Measurements from ENCODE around the gene EIF5B.
"Not testable (repeated sequence)": the region's sequence is repeated elsewhere in the genome, so short reads cannot be mapped to it uniquely, and the experiment has no call there.

EIF5B gene, protein sequence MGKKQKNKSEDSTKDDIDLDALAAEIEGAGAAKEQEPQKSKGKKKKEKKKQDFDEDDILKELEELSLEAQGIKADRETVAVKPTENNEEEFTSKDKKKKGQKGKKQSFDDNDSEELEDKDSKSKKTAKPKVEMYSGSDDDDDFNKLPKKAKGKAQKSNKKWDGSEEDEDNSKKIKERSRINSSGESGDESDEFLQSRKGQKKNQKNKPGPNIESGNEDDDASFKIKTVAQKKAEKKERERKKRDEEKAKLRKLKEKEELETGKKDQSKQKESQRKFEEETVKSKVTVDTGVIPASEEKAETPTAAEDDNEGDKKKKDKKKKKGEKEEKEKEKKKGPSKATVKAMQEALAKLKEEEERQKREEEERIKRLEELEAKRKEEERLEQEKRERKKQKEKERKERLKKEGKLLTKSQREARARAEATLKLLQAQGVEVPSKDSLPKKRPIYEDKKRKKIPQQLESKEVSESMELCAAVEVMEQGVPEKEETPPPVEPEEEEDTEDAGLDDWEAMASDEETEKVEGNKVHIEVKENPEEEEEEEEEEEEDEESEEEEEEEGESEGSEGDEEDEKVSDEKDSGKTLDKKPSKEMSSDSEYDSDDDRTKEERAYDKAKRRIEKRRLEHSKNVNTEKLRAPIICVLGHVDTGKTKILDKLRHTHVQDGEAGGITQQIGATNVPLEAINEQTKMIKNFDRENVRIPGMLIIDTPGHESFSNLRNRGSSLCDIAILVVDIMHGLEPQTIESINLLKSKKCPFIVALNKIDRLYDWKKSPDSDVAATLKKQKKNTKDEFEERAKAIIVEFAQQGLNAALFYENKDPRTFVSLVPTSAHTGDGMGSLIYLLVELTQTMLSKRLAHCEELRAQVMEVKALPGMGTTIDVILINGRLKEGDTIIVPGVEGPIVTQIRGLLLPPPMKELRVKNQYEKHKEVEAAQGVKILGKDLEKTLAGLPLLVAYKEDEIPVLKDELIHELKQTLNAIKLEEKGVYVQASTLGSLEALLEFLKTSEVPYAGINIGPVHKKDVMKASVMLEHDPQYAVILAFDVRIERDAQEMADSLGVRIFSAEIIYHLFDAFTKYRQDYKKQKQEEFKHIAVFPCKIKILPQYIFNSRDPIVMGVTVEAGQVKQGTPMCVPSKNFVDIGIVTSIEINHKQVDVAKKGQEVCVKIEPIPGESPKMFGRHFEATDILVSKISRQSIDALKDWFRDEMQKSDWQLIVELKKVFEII

DNA sequence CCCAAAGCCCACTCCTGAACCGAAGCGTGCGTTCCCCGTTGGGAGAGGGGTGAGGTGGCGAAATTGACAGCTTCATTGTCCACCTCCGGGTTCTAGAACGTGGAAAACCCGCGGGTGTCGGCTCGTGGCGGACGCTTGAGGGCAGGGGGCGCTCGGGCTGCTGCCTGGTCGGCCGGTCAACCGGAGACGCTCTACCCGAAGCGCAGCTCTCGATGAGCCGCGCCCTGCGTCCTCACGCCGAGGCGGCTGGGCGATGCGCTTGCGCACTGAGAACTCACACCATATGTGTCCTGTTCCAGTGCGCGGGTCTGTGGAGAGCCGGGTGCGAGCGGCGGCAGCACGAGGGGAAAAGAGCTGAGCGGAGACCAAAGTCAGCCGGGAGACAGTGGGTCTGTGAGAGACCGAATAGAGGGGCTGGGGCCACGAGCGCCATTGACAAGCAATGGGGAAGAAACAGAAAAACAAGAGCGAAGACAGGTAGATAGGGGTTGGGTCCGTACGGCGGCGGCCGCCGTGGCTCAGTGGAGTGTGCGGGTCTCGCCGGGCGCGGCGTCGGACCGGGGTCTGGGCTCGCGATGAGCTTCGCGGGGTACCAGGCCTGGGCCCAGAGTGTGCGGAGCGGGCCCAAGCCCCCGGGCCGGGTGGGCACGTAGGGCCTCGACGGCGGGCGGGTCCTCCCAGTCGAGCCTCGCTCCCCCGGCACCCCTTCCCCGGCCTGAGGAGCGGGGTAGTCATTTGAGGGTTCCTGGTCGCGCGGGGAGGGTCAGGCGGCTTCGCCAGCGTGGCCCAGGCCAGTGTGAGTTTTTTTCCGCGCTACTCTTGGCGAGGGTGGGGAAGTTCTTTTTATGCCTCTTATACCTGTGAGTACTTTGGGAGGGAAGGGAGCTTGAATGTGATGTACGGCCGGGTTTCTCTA is at the start of gene EIF5B:
Gene EIF5B (plus strand): TSS at position 277 of the 916 bp plus-strand sequence. CDS start 166 bp downstream, at position 443.
- DNase-seq (ENCODE audit: low read depth in 3 of 3), result peak; percentile 87 to 92 (median 91)

DNA sequence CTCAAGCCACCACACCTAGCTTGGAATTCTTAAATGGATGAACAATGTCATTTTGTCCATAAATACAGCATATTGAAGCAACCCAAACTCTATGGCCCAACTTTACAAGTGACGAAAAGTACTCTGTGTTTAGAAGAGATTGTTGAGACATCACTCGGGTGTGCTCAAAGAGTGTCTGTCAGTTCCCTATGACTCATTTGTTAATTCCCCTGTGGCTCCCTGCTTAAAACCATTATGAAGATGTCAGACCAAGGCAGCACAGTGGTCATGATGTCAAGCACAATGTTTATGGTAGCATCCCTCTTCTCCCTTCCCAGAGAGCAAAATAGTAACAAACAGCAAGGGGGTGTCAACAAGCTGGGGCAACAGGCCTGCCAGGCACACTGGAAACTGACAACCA is 39.2 kb upstream of the EIF5B start:
- no peak for DNase-seq (ENCODE audit: low read depth in 3 of 3)

DNA sequence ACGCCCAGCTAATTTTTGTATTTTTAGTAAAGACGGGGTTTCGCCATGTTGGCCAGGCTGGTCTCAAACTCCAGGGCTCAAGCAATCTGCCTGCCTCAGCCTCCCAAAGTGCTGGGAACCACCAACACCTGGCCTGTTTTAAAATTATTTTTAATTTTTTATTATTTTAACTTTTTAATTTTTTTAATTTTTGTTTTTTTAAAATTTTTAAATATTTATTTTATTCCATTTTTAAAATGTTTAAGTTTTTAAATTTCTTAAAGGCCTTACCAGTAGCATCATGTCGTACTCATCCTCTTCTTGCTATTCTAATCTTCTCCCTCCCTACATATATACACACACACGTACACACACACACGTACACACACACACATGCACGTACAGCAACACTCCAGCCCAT is 37.6 kb upstream of the EIF5B start:
- no peak for DNase-seq (ENCODE audit: low read depth in 3 of 3)

DNA sequence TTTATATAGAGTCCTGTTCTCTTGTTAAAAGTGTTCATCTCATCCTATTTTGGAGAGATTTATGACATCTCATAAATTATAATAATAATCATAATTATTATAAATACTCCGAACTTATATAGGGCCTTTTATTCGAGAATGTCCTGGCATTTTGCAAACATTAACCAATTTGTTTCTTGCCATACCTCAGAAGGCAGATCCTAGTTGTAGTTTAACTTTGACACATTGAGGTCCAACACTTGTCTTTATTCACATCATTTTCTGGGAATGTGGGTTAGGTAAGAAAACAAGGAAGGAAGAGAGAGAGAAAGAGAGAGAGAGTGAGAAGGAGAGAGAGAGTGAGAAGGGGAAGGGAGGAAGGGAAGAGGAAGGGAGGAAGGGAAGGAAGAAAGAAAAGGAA is 36.1 kb upstream of the EIF5B start, which contains the start of gene LYG1:
Gene LYG1 (minus strand): TSS at position 101 of the 400 bp plus-strand sequence. CDS start 5,527 bp downstream, outside the sequence.
- not testable (repeated sequence) for DNase-seq (ENCODE audit: low read depth in 3 of 3)

DNA sequence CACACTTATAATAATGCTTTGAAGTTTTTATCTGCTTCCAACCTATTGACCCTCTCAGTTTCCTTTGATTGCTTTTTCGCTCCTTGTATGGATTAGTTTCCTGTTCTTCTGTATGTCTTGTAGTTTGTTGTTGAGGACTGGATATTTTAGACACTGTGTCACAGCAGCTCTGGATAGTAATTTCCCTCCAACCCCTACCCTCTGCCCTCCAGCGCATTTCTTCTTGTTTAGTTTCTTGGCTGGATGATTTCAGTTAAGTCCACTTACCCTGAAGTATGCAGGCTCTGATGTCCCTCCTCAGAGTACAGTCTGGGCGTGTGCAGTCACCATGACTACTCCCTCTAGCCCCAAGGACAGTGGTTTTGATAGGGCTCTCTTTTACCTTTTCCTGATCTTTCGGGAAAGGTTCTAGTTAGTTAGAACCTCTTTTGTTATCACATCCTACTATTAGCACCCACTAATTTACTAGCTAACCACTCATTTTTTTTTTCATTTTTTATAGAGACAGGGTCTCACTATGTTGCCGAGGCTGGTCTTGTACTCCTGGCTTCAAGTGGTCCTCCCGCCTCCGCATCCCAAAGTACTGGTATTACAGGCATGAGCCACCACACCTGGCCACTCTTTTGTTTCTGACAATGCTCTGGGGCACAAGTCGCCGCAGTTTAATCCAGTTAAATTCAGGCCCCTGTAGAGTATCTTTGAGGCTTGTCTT is 19.9 kb upstream of the EIF5B start:
- DNase-seq (ENCODE audit: low read depth in 3 of 3), result no peak

DNA sequence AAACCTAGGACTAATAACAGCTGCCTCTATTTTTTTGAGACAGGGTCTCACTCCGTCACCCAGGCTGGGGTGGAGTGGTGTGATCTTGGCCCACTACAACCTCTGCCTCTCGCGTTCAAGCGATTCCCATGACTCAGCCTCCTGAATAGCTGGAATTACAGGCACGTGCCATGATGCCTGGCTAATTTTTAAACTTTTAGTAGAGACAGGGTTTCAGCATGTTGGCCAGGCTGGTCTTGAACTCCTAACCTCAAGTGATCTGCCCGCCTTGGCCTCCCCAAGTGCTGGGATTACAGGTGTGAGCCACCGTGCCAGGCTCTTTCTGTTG is 19.4 kb upstream of the EIF5B start:
- DNase-seq (ENCODE audit: low read depth in 3 of 3), result not testable (repeated sequence)

DNA sequence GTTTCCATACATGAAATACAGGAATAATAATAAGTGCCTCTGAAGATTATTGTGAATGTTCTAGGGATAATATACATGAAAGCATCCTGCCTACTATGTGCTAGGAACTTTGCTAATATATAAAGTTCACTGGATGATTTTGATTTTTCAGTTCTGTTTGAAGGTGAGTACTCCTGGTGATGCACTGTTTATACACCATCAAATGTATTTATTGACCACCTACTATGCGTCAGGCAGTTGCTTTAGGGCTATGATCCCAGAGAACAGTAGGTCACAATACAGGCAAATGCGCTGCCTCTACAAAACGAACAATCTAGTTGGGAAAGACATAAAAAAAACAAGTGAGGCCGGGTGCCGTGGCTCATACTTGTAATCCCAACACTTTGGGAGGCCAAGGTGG is 11.8 kb upstream of the EIF5B start:
- DNase-seq (ENCODE audit: low read depth in 3 of 3), result no peak

DNA sequence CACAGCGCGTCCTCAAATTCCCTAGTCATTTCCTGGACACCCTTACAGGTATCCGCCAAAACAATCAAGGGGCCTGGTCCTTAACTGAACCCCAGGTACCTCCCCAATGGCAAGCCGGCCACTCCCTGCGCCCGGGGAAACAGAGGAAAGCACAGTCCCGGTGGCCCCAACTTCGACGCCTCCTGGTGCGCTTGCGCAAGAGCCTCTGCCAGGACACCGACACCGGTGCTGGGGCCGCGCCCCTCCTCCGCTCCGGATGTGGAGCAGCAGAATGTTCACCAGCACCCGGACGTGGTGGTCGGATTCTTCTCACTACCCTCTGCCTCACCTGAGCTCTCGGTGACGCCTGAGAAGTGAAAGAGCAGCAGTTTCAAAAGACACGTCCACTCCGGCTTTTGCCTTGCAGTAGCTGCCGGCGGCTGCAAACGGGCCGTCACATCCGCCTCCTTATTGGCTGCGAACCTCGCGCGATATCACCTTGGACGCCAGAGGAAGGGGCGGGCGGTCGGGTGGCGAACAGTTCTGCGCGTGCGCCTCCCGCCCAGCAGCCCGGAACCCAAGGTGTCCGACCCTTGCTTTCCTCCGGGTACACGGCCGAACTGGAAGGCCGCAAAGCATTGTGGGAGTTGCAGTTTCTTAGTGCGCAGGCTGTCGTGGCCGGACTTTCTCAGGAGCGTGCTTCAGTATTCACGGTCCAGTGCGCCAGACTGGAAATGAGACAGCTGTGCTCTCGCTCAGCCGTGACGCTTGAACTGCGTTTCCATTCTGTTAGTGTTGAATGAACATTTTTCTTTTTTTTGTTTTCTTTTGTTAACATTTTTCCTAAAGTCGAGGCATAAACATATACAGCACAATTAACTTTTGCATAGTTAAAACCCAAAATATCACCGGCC is 1.0 kb upstream of the EIF5B start, which contains the start of gene TXNDC9:
Gene TXNDC9 (minus strand): TSS at position 423 of the 893 bp plus-strand sequence. CDS start 3,123 bp downstream, outside the sequence.
- DNase-seq (ENCODE audit: low read depth in 3 of 3), result peak; percentile 95 to 97 (median 97)

DNA sequence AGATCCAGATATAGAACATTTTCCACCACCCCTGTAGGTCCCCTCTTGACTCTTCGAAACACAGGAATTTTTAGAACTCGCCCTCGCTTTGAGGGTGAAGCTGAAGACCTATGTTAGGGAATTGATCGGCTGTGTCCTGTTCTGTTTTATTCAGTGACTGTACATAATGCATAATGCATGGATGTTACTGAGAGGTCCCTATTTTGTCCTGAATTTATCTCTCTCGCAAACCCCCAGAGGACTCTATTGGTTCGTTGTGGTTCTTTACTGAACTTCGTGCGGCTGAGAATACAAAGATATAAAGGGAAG is 431 bp upstream of the EIF5B start:
- DNase-seq (ENCODE audit: low read depth in 3 of 3), result no peak

DNA sequence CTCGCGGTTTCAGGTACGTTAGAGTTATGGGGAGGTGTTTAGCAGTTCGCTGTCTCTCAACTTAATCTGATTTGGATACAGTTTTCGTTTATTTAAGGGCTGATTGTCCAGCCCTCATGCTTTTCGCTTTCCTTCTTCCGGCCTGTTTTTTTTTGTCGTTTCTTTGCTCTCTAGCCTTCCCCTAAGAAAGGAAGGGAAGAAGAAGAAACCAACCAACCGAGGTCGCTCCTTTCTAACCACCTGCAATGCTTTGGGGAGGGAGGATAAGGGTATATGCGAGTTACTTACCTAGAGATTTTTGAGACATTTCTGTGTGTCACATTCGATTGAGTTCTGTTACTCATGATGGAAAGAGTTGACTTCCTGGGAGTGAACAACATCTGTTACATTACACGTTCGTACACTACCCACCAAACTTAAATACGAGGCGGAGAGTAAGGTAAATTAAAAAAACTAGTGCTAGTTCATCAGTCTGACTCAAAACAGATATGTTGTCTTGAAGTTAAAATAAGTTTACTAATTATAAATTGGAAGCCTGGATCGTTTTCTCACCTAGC is 918 bp downstream of the EIF5B start:
- DNase-seq (ENCODE audit: low read depth in 3 of 3), result no peak

DNA sequence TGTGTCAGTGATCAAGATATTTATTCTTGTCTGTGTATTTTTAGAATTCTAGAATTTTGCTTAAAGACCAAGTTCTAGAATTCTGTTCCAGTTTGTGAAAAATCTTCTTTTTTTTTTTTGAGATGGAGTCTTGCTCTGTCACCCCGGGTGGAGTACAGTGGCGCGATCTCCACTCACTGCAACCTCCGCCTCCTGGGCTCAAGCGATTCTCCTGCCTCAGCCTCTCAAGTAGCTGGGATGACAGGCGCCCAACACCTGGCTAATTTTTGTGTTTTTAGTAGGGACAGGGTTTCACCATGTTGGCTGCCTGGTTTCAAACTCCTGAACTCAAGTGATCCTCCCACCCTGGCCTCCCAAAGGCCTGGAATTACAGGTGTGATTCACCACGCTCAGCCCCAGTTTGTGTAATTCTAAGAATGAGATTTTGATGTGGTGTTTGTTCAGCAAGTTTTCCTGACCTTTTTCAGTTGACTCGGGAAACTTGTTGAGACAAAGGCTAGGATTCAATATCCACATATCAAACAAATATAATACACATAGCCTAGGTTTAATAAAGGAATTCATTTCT is 3.6 kb downstream of the EIF5B start:
- no peak for DNase-seq (ENCODE audit: low read depth in 3 of 3)

DNA sequence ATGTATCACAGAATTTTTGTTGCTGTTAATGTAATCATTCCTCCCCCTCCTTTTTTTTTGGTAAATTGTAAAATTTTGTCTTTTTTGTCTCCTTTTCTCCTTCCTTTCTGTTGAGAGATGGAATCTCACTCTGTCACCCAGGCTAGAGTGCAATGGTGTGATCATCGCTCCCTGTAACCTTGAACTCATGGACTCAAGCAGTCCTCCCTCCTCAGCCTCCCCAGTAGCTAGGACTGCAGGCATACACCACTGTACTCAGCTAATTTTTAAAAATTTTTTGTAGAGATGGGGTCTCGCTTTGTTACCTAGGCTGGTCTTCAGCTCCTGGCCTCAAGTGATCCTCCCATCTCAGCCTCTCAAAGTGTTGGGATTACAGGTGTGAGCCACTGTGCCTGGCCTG is 5.3 kb downstream of the EIF5B start:
- DNase-seq (ENCODE audit: low read depth in 3 of 3), result no peak

DNA sequence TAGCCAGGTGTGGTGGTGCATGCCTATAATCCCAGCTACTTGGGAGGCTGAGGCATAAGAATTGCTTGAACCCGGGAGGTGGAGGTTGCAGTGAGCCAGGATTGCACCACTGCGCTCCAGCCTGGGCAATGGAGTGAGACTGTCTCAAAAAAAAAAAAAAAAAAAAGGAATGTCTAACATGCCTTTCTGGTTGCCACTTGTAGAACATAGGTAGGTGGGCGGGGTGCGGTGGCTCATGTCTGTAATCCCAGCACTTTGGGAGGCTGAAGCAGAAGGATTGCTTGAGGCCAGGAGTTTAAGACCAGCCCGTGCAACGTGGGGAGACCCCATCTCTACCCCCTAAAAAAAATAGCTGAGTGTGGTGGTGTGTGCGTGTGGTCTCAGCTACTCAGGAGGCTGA is 8.3 kb downstream of the EIF5B start:
- not testable (repeated sequence) for DNase-seq (ENCODE audit: low read depth in 3 of 3)

DNA sequence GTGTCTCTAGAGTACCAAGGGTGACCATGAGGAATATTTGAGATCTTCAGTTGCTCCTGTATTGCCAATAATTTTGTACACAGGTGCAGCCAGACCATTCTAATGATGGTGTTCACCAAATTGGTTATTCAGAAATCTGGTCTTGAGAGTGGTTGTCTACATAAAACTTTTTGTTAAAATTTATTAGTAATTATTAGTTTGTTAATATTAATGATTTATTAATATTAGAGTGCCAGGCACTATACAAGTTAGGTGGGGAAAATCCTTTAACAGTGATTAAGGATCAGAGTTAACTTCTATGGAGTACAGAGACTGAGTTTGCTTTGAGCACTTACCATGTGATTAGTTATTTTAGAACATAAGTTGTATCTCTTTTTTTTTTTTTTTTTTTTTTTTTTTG is 9.0 kb downstream of the EIF5B start:
- no peak for DNase-seq (ENCODE audit: low read depth in 3 of 3)

DNA sequence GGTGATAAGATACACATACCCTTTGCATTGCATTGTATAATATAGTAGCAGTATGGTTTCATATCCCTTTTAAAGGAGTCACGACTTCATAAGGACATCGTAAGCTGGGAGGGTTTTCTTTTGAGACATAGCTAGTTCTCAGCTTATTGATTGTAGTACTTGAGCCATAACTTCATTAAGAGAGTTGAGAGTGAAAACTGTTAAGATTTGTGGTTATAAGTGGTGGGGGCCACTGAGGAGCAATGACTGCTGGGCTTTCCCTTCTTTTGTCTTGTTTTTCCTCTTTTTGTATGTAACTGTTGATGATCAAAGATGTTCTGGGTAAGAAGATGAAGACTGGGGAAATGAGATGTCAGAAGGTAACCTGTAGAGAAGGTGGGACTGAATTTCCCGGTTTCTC is 11.0 kb downstream of the EIF5B start:
- DNase-seq (ENCODE audit: low read depth in 3 of 3), result no peak

DNA sequence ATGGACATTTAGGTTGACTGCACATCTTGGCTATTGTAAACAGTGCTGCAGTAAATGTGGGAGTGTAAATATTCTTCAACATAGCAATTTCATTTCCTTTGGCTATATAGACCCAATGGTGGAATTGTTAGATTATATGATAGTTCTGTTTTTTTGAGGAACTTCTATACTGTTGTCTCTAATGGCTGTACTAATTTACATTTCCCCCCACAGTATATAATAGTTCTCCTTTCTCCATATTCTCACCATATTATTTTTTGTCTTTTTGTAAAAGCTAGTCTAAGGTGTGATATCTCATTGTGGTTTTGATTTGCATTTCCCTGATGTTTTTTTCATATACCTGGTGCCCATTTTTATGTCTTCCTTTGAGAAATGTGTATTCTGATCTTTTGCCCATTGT is 13.0 kb downstream of the EIF5B start:
- DNase-seq (ENCODE audit: low read depth in 3 of 3), result no peak

DNA sequence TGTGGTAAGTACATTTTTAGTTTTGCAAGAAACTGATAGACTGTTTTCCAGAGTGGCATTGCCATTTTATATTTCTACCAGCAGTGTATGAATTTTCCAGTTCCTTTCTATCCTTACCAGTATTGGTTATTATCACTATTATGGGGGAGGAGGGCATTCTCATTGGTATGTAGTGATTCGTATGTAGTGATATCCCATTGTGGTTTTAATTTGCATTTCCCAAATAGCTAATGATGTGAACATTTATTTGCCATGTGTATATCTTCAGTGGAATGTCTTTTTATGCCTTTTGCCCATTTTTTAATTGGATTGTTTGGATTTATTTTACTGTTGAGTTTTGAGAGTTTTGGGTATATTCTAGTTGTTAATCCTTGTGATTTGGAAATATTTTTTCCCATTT is 16.9 kb downstream of the EIF5B start:
- DNase-seq (ENCODE audit: low read depth in 3 of 3), result no peak

DNA sequence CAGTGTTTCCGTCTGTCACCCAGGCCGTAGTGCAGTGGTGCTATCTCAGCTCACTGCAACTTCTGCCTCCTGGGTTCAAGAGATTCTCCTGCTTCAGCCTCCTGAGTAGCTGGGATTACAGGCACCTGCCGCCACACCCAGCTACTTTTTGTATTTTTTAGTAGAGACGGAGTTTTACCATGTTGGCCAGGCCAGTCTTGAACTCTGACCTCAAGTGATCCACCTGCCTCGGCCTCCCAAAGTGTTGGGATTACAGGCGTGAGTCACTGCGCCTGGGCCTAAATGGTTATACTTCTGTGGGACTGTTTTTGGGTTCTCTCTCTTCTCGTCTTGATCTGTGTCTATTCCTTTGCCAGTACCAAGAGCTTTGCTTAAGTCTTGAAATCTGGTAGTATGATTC is 17.6 kb downstream of the EIF5B start:
- not testable (repeated sequence) for DNase-seq (ENCODE audit: low read depth in 3 of 3)

DNA sequence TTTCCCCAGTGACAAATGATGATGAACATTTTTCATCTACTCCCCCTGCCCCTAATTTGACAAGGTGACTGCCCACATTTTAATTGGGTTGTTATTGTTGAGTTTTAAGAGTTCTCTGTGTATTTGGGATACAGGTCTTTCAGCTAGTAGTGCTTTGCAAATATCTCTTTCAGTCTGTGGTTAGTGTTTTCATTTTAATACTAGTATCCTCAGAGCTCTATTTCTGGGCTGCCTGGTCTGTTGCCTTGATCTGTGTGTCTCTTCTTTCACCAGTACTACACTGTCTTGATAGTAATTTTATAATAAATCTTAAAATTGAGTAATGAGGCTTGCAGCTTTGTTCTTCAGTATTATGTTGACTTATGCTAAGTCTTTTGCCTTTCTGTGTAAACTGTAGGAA is 19.7 kb downstream of the EIF5B start:
- no peak for DNase-seq (ENCODE audit: low read depth in 3 of 3)
